ENCODE measurements around the gene FAM162B.

DNA sequence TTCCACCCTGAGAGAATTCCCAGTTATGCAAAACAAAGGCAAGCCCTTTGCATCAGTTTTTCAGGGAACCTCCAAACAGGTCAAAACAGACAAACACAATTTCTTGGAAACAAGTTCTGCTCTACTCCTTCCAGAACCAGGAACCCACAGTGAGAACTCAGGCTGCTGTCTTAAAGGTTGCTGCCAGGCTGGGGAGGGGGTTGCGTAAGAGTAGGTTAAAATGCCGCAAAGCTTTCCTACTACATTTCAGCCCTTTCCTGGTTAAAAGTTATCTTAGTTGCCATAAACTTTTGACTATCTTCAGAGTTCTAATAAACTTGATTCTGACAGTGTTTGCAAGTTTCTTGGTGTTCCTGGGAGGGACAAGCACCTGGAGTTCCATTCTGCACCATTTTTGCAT, 50.8 kb downstream of the FAM162B start:
- TF ChIP-seq, protein P1, sequence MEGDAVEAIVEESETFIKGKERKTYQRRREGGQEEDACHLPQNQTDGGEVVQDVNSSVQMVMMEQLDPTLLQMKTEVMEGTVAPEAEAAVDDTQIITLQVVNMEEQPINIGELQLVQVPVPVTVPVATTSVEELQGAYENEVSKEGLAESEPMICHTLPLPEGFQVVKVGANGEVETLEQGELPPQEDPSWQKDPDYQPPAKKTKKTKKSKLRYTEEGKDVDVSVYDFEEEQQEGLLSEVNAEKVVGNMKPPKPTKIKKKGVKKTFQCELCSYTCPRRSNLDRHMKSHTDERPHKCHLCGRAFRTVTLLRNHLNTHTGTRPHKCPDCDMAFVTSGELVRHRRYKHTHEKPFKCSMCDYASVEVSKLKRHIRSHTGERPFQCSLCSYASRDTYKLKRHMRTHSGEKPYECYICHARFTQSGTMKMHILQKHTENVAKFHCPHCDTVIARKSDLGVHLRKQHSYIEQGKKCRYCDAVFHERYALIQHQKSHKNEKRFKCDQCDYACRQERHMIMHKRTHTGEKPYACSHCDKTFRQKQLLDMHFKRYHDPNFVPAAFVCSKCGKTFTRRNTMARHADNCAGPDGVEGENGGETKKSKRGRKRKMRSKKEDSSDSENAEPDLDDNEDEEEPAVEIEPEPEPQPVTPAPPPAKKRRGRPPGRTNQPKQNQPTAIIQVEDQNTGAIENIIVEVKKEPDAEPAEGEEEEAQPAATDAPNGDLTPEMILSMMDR (IDR thresholded peaks at IDR 0.05), result no peak
- TF ChIP-seq POLR2A (IDR thresholded peaks at IDR 0.05) (no peak), POLR2AphosphoS5 (IDR thresholded peaks at IDR 0.05) (no peak)
